VCaP (cell line): ENCODE data around the gene NUDT12.

Source experiments
- H3K27ac ChIP-seq: fragments of 450-650 bp; 2 replicates; pipeline ENCODE4 v1.5.1; 2017
- TF ChIP-seq, protein P1 (sequence below): fragments of 450-650 bp; conservative IDR thresholded peaks from 2 replicates; pipeline ENCODE4 v1.5.1; 2017; ENCODE audit warnings: mild to moderate bottlenecking, moderate library complexity

The NUDT12 gene

GRCh38 chr5:103541569-103541968, 21.0 kb downstream of the NUDT12 start:
- H3K27ac ChIP-seq = no peak overlapping the region
- TF ChIP-seq, protein P1, sequence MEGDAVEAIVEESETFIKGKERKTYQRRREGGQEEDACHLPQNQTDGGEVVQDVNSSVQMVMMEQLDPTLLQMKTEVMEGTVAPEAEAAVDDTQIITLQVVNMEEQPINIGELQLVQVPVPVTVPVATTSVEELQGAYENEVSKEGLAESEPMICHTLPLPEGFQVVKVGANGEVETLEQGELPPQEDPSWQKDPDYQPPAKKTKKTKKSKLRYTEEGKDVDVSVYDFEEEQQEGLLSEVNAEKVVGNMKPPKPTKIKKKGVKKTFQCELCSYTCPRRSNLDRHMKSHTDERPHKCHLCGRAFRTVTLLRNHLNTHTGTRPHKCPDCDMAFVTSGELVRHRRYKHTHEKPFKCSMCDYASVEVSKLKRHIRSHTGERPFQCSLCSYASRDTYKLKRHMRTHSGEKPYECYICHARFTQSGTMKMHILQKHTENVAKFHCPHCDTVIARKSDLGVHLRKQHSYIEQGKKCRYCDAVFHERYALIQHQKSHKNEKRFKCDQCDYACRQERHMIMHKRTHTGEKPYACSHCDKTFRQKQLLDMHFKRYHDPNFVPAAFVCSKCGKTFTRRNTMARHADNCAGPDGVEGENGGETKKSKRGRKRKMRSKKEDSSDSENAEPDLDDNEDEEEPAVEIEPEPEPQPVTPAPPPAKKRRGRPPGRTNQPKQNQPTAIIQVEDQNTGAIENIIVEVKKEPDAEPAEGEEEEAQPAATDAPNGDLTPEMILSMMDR = no peak

DNA sequence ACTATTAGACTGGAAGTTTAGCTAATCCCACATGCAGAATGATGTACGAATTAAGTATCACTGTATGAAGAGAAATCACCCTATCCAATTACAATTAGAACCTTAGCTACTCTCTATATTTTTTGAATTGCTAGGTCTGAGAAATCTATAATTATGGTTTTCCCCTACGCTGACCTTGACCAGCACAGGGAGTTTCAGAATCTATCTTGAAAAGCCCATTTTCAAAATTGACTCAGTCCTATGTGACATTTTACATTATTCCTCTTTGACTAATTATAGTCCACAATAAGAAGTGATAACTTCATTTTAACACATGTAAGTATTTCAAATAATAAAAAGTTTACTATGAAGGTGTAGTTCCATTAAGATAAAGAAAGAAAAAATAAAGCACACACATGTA, 21.5 kb downstream of the NUDT12 start:
- no peak overlapping the region for H3K27ac ChIP-seq
- TF ChIP-seq, protein P1 = no peak

- no peak overlapping the region for H3K27ac ChIP-seq
- TF ChIP-seq, protein P1 = no peak
Observed at GRCh38 chr5:103539376-103540330, 22.9 kb downstream of the NUDT12 start.

- TF ChIP-seq, protein P1 = no peak
- no peak overlapping the region for H3K27ac ChIP-seq
Observed at GRCh38 chr5:103532086-103532734, 30.4 kb downstream of the NUDT12 start.

GRCh38 chr5:103526164-103526915, 36.2 kb downstream of the NUDT12 start:
- TF ChIP-seq, protein P1 = no peak
- H3K27ac ChIP-seq = no peak overlapping the region

DNA sequence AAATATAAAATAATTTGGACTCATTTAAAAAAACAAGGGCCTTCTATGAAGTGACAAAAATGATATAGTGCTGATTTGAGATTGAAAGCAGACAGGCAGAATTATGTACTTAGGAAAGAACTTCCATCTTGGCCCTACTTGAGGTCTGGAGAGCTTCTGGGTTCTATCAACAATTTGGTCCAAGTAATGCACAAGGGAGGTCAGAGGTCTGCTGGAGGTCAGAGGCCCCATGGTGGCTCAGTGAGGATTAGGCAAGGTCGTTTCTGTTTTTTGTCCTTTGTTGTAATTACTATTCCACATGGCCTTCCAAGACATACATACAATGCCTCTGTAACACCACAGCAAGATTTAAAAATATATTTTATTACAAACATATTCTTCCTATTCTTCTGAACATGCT, 37.2 kb downstream of the NUDT12 start:
- no peak overlapping the region for H3K27ac ChIP-seq
- TF ChIP-seq, protein P1 = no peak

DNA sequence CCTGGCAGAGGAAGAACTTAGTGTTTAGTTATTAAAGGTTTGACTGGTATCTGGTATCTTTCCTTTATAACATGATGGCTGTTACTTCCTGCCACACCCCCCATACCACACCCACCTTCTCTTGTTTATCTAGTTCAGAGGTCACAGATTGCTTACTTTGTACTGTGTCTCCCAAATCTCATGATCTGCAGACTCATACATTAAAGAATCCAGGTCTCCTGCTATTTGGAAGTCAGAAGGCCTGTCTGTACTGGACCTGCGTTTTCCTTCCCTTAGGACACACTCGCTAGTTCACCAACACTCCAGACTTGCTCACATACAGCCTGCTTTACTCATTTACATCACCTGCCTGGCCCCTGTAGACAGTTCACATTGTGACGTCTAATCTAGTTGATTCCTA, 39.3 kb downstream of the NUDT12 start:
- H3K27ac ChIP-seq = no peak overlapping the region
- TF ChIP-seq, protein P1 = no peak
